IMR-90 (cell line): Measurements from ENCODE around the gene EVI5. TPM values are rescaled to one million over a fixed set of nuclear protein-coding genes. Genes with fewer than 3 reads are reported as not detected.

ENCODE experiments used
- BHLHE40 ChIP-seq: fragments of 150-350 bp; IDR thresholded peaks from 2 replicates; pipeline ENCODE4 v1.6.1; 2016; ENCODE audit warnings: mild to moderate bottlenecking, low read depth, low read length
- CEBPB ChIP-seq: IDR thresholded peaks from 2 replicates; pipeline ENCODE4 v1.6.1; 2012; ENCODE audit warnings: low read depth, low read length, improper control_type of control experiment
- ELK1 ChIP-seq: fragments of 150-350 bp; IDR thresholded peaks from 2 replicates; pipeline ENCODE4 v1.6.1; 2016; ENCODE audit warnings: low read depth, mild to moderate bottlenecking, low read length, moderate library complexity, borderline replicate concordance
- polyA plus RNA-seq, 3 experiments: library from polyadenylated mRNA; depleted of rRNA; stranded (reverse); fragments of >200 nt; gene quantifications; 2 replicates each; pipeline ENCODE4 v1.2.3, GENCODE V29; 2012; ENCODE audit warnings: low replicate concordance in 1 of 3
- total RNA-seq: library from RNA; depleted of rRNA; stranded (reverse); fragments of >200 nt; gene quantifications from 2 replicates; pipeline ENCODE4 v1.2.3, GENCODE V29; 2012

EVI5 gene
- total and polyA plus RNA-seq, 2 of the 4 experiments (the other 2 are of a cell fraction), result 13.9 to 26.9 TPM

GRCh38 chr1:92483610-92484471 is 301.1 kb downstream of the EVI5 start (continued):
- no peak for TF ChIP-seq ELK1
- TF ChIP-seq BHLHE40, result no peak
- TF ChIP-seq CEBPB, result no peak
